ENCODE measurements around the gene CREB3L2.

CREB3L2 gene

GRCh38 chr7:138030679-138031351, 28.9 kb upstream of the CREB3L2 start:
- H3K9me3 ChIP-seq = peaks cover 15% of the 10 kb centered on the region
- no peak overlapping the region for H3K9ac ChIP-seq
- no peaks in the 10 kb centered on the region; the same call in 1 of the 2 replicates for H3K4me1 ChIP-seq
- no peaks in the 10 kb centered on the region for H3K36me3 ChIP-seq
- H4K20me1 ChIP-seq = no peaks in the 10 kb centered on the region
- H3K4me2 ChIP-seq = no peak overlapping the region
- no peak for TF ChIP-seq Cebpa-rat (IDR thresholded peaks at IDR 0.05)
- no peak overlapping the region for H3K4me3 ChIP-seq
- no peak overlapping the region for H3K27ac ChIP-seq
- no peaks in the 10 kb centered on the region for H3K27me3 ChIP-seq

DNA sequence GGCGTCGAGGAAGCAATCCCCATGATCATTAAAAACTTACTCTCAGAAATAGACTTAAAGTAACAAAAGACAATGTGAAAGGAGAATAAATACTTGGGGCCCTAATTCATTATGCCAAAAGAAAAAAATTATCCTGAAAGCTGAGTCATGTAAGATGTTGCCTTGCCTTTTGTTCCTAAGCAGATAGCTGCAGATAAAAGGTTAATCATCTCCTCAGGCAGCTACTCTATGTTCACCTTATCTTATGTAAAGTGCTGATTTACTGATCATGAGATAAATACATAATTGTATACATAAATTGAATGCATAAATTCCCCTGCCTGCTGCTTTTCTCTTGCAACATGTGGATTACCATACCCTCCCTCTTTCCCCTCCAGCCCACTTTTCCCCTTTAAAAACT, 28.1 kb upstream of the CREB3L2 start:
- peaks cover 12% of the 10 kb centered on the region for H3K9me3 ChIP-seq
- no peak for TF ChIP-seq Cebpa-rat (IDR thresholded peaks at IDR 0.05)
- no peak overlapping the region for H3K4me2 ChIP-seq
- H3K9ac ChIP-seq = no peak overlapping the region
- H3K27ac ChIP-seq = no peak overlapping the region
- H3K4me3 ChIP-seq = no peak overlapping the region
- no peaks in the 10 kb centered on the region for H3K36me3 ChIP-seq
- H3K27me3 ChIP-seq = no peaks in the 10 kb centered on the region
- no peaks in the 10 kb centered on the region for H4K20me1 ChIP-seq
- H3K4me1 ChIP-seq = no peaks in the 10 kb centered on the region; the same call in 1 of the 2 replicates

DNA sequence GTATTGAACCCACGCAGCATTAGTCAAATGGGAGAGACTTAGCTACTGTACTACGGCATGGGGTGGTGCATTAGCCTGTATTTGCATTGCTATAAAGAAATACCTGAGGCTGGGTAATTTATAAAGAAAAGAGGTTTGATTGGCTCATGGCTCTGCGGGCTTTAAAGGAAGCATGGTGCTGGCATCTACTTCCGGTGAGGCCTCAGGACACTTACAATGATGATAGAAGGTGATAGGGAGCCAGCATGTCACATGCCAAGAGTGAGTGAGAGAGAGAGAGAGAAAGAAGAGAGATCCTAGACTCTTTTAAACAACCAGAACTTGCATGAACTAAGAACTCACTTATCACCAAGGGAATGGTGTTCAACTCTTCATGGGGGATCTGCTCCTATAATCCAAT, 27.2 kb upstream of the CREB3L2 start:
- Histone ChIP-seq H3K27me3 (no peaks in the 10 kb centered on the region), H3K36me3 (no peaks in the 10 kb centered on the region), H3K9me3 (peaks cover 9% of the 10 kb centered on the region), H3K4me3 (no peak overlapping the region), H3K9ac (no peak overlapping the region), H4K20me1 (no peaks in the 10 kb centered on the region), H3K27ac (no peak overlapping the region), H3K4me1 (no peaks in the 10 kb centered on the region; the same call in 1 of the 2 replicates), H3K4me2 (no peak overlapping the region)
- no peak for TF ChIP-seq Cebpa-rat (IDR thresholded peaks at IDR 0.05)

GRCh38 chr7:138027100-138027499, 25.2 kb upstream of the CREB3L2 start:
- H4K20me1 ChIP-seq = no peaks in the 10 kb centered on the region
- H3K4me3 ChIP-seq = no peak overlapping the region
- H3K36me3 ChIP-seq = no peaks in the 10 kb centered on the region
- H3K4me1 ChIP-seq = no peaks in the 10 kb centered on the region; the same call in 1 of the 2 replicates
- no peaks in the 10 kb centered on the region for H3K27me3 ChIP-seq
- H3K4me2 ChIP-seq = no peak overlapping the region
- peaks cover 9% of the 10 kb centered on the region for H3K9me3 ChIP-seq
- TF ChIP-seq Cebpa-rat (IDR thresholded peaks at IDR 0.05) = no peak
- no peak overlapping the region for H3K9ac ChIP-seq
- no peak overlapping the region for H3K27ac ChIP-seq

- no peak for TF ChIP-seq Cebpa-rat (IDR thresholded peaks at IDR 0.05)
- H4K20me1 ChIP-seq = no peaks in the 10 kb centered on the region
- H3K4me1 ChIP-seq = no peaks in the 10 kb centered on the region; the same call in 1 of the 2 replicates
- H3K9ac ChIP-seq = no peak overlapping the region
- H3K27me3 ChIP-seq = no peaks in the 10 kb centered on the region
- H3K27ac ChIP-seq = no peak overlapping the region
- no peak overlapping the region for H3K4me3 ChIP-seq
- H3K4me2 ChIP-seq = no peak overlapping the region
- H3K36me3 ChIP-seq = no peaks in the 10 kb centered on the region
- peaks cover 9% of the 10 kb centered on the region for H3K9me3 ChIP-seq
Observed at GRCh38 chr7:138025215-138026186, 23.6 kb upstream of the CREB3L2 start.

DNA sequence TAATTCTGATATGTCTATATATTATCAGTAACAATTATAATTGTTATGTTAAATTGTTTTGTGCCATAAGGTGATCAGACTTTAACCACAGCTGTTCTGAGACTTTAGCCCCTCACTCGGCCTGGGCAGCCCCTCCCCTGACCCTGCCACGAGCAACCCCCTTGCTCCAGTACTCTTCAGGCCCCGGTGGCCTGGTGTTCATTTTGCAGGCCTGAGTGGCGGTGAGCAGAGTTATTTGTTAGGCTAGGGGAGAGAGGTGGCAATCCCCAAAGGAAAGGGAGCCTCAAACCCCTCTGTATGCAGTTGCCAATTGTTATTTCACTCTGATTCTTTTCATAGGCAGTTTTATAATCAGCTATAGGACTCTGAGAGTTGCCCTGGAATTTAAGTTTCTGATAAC, 22.9 kb upstream of the CREB3L2 start:
- Histone ChIP-seq H3K4me2 (no peak overlapping the region), H4K20me1 (no peaks in the 10 kb centered on the region), H3K4me3 (no peak overlapping the region), H3K9me3 (peaks cover 9% of the 10 kb centered on the region), H3K4me1 (no peaks in the 10 kb centered on the region; the same call in 1 of the 2 replicates), H3K9ac (no peak overlapping the region), H3K36me3 (no peaks in the 10 kb centered on the region), H3K27ac (no peak overlapping the region), H3K27me3 (no peaks in the 10 kb centered on the region)
- no peak for TF ChIP-seq Cebpa-rat (IDR thresholded peaks at IDR 0.05)

GRCh38 chr7:138024343-138024691, 22.4 kb upstream of the CREB3L2 start:
- no peaks in the 10 kb centered on the region for H4K20me1 ChIP-seq
- no peak overlapping the region for H3K4me2 ChIP-seq
- no peak overlapping the region for H3K4me3 ChIP-seq
- H3K27me3 ChIP-seq = no peaks in the 10 kb centered on the region
- no peak for TF ChIP-seq Cebpa-rat (IDR thresholded peaks at IDR 0.05)
- no peaks in the 10 kb centered on the region for H3K36me3 ChIP-seq
- no peak overlapping the region for H3K27ac ChIP-seq
- H3K9me3 ChIP-seq = peaks cover 9% of the 10 kb centered on the region
- no peaks in the 10 kb centered on the region; the same call in 1 of the 2 replicates for H3K4me1 ChIP-seq
- H3K9ac ChIP-seq = no peak overlapping the region

DNA sequence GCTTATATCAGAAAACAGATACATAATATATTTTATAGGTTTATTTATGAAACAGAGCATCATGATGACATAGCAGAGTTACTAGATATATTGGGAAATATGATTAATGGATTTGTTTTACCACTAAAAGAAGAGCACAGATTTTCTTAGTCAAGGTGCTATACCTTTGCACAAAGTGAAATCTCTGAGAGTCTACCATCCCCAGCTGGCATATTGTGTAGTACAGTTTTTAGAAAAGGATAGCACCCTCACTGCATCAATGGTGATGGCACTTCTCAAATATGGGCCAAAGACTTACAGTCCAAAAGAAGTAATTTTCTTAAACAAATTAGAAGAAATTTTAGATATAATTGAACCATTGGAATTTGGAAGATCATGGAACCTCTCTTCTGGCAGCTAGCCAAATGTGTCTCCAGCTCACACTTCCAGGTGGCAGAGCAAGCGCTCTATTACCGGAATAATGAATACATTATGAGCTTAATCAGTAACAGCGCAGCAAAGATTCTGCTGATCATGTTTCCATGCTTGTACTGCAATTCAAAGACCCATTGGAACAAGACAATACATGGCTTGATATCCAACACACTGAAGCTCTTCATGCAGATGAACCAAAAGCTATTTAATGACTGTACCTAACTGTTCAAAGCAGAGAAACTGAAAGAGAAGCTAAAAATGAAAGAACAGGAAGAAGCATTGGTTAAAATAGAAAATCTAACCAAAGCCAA, 21.9 kb upstream of the CREB3L2 start:
- Histone ChIP-seq H3K4me1 (no peaks in the 10 kb centered on the region; the same call in 1 of the 2 replicates), H3K4me2 (no peak overlapping the region), H3K36me3 (no peaks in the 10 kb centered on the region), H3K27me3 (no peaks in the 10 kb centered on the region), H4K20me1 (no peaks in the 10 kb centered on the region), H3K9me3 (peaks cover 9% of the 10 kb centered on the region), H3K9ac (no peak overlapping the region), H3K4me3 (no peak overlapping the region), H3K27ac (no peak overlapping the region)
- TF ChIP-seq Cebpa-rat (IDR thresholded peaks at IDR 0.05) = no peak

GRCh38 chr7:138021889-138022288, 20.0 kb upstream of the CREB3L2 start:
- H3K9ac ChIP-seq = no peak overlapping the region
- H3K27ac ChIP-seq = no peak overlapping the region

More at GRCh38 chr7:138021889-138022288, 20.0 kb upstream of the CREB3L2 start:
- Histone ChIP-seq H3K4me1 (no peaks in the 10 kb centered on the region), H3K36me3 (no peaks in the 10 kb centered on the region), H3K4me3 (no peak overlapping the region), H3K9me3 (peaks cover 9% of the 10 kb centered on the region), H4K20me1 (no peaks in the 10 kb centered on the region), H3K4me2 (no peak overlapping the region), H3K27me3 (no peaks in the 10 kb centered on the region)
- TF ChIP-seq Cebpa-rat (IDR thresholded peaks at IDR 0.05) = no peak
